Measurements from ENCODE around the gene BORCS8. TPM values are rescaled to one million over a fixed set of nuclear protein-coding genes. Genes with fewer than 3 reads are reported as not detected.

The BORCS8 gene
- total and polyA plus RNA-seq, 2 donors (not counting 3 experiments of a cell fraction or from before 2014, with no cell fraction given): 37.4 to 45.8 TPM

- BruUV-seq (replicated peaks): no TSS peak
- TF ChIP-seq, protein P1, sequence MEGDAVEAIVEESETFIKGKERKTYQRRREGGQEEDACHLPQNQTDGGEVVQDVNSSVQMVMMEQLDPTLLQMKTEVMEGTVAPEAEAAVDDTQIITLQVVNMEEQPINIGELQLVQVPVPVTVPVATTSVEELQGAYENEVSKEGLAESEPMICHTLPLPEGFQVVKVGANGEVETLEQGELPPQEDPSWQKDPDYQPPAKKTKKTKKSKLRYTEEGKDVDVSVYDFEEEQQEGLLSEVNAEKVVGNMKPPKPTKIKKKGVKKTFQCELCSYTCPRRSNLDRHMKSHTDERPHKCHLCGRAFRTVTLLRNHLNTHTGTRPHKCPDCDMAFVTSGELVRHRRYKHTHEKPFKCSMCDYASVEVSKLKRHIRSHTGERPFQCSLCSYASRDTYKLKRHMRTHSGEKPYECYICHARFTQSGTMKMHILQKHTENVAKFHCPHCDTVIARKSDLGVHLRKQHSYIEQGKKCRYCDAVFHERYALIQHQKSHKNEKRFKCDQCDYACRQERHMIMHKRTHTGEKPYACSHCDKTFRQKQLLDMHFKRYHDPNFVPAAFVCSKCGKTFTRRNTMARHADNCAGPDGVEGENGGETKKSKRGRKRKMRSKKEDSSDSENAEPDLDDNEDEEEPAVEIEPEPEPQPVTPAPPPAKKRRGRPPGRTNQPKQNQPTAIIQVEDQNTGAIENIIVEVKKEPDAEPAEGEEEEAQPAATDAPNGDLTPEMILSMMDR (IDR thresholded peaks at IDR 0.05; ENCODE audit: extremely low read depth in 1 of 2, insufficient read depth in 1 of 2, low read depth in 1 of 2, low read length in 2 of 2): no peak
- TF ChIP-seq MYC (IDR thresholded peaks at IDR 0.05; ENCODE audit: low read depth, low read length): no peak
- no peak for TF ChIP-seq FOS (IDR thresholded peaks at IDR 0.05; ENCODE audit: borderline replicate concordance, insufficient read depth, low read length)
- no peak for TF ChIP-seq EZH2 (IDR thresholded peaks at IDR 0.05; ENCODE audit: borderline replicate concordance, low read depth, low read length, severe bottlenecking)
- no peak for TF ChIP-seq POLR2AphosphoS5 (IDR thresholded peaks at IDR 0.05; ENCODE audit: insufficient read depth, low read depth, low read length)
- no peak for TF ChIP-seq JUN (IDR thresholded peaks at IDR 0.05; ENCODE audit: borderline replicate concordance, insufficient read depth, insufficient read length, low read depth)
- TF ChIP-seq MAX (IDR thresholded peaks at IDR 0.05; ENCODE audit: insufficient read depth, insufficient read length): no peak
- CTCF ChIA-PET: interaction anchor here (0.6 to 2.2 kb wide), 12 partner anchors 8 to 266 kb away, joined by 3 to 10 read pairs (median 3); partner anchors contain the start of gene NR2C2AP
- Histone ChIP-seq H2AFZ (ENCODE audit: low read depth, low read length) (peak overlapping the region; percentile 59), H3K9ac (replicated peaks; ENCODE audit: extremely low read depth, insufficient read depth, low read length) (no peak overlapping the region), H3K36me3 (ENCODE audit: control insufficient read depth in 2 of 2, extremely low read depth in 1 of 2, insufficient read depth in 2 of 2, low read length in 2 of 2) (no peaks in the 10 kb centered on the region), H3K79me2 (ENCODE audit: control insufficient read depth, insufficient read depth, low read length) (no peaks in the 10 kb centered on the region), H3K9me3 (replicated peaks; ENCODE audit: control insufficient read depth, insufficient read depth, low read length) (no peaks in the 10 kb centered on the region), H4K20me1 (replicated peaks; ENCODE audit: control insufficient read depth, extremely low read depth, insufficient read depth, low read length) (no peaks in the 10 kb centered on the region), H3K4me3 (replicated peaks in 1 of 3; ENCODE audit: insufficient read depth in 1 of 3, low read depth in 1 of 3, low read length in 3 of 3) (no peak overlapping the region), H3K27ac (ENCODE audit: insufficient read depth, low read depth, low read length) (no peak overlapping the region), H3K9me1 (replicated peaks; ENCODE audit: control insufficient read depth, extremely low read depth, insufficient read depth, low read length) (no peaks in the 10 kb centered on the region), H3K4me1 (ENCODE audit: control insufficient read depth, extremely low read depth, insufficient read depth, low read length) (no peaks in the 10 kb centered on the region), H3K4me2 (ENCODE audit: insufficient read depth, low read length) (no peak overlapping the region), H3K27me3 (ENCODE audit: control insufficient read depth in 2 of 2, insufficient read depth in 2 of 2, low read length in 2 of 2) (peaks cover 2% of the 10 kb centered on the region in 2 experiments)
- POLR2A ChIA-PET: no interaction called here
- FAIRE-seq (no peak), DNase-seq (ENCODE audit: low read depth, low spot score) (no peak)
- dilution Hi-C loops (cut with MboI; ENCODE audit: extremely low pct_ligation_motif_present, low sequenced_read_pairs) (no loop called here), intact Hi-C loops (cut with micrococcal nuclease) (no loop called here)
Observed at GRCh38 chr19:19224150-19224851, 32.3 kb upstream of the BORCS8 start.
